GM21515 (cell line): ENCODE measurements around the gene S1PR4.
A peak's percentile ranks its signal among the peaks of the same experiment; 100 is the strongest.
"Not testable (repeated sequence)": the region's sequence is repeated elsewhere in the genome, so short reads cannot be mapped to it uniquely, and the experiment has no call there.

ENCODE experiments used
- ATAC-seq: cut with Tn5 transposase; IDR thresholded peaks from one replicate; pipeline ENCODE4 v1.9.1; 2021; ENCODE audit not compliant: unreplicated experiment

S1PR4 gene

DNA sequence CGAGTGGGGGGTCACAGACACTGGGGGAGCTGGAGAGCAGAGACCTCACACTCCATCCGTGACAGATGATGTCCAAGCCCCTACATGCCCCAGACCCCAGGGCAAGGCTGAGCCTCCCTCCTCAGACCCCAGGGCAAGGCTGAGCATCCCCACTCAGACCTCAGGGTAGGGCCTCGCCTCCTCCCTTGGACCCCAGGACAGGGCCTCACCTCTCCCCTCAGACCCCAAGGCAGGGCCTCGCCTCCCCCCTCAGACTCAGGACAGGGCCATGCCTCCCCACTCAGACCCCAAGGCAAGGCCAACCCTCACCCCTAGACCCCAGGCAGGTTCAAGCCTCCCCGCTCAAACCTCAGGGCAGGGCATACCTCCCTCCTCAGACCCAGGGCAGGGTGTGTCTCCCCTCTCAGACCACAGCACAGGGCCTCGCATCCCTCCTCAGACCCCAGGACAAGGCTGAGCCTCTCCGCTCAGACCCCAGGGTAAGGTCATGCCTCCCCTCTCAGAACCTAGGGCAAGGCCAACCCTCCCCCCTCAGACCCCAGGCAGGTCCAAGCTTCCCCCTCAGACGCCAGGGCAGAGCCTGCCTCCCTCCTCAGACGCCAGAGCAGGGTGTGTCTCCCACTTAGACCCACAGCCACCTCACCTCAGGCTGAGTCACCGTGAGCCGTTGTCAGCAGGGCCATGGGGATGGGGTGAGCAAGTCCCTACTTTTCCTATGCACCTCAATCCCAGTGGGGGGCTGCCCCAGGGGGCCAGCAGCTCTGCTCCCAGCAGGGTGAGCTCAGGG lies 1.7 kb upstream of the S1PR4 start:
- no peak for ATAC-seq

- no peak for ATAC-seq
These were observed 587 bp downstream of the S1PR4 start for GRCh38 chr19:3178973-3179738.

DNA sequence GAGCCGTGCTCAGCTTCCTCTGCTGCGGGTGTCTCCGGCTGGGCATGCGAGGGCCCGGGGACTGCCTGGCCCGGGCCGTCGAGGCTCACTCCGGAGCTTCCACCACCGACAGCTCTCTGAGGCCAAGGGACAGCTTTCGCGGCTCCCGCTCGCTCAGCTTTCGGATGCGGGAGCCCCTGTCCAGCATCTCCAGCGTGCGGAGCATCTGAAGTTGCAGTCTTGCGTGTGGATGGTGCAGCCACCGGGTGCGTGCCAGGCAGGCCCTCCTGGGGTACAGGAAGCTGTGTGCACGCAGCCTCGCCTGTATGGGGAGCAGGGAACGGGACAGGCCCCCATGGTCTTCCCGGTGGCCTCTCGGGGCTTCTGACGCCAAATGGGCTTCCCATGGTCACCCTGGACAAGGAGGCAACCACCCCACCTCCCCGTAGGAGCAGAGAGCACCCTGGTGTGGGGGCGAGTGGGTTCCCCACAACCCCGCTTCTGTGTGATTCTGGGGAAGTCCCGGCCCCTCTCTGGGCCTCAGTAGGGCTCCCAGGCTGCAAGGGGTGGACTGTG lies 1.2 kb downstream of the S1PR4 start:
- no peak for ATAC-seq

DNA sequence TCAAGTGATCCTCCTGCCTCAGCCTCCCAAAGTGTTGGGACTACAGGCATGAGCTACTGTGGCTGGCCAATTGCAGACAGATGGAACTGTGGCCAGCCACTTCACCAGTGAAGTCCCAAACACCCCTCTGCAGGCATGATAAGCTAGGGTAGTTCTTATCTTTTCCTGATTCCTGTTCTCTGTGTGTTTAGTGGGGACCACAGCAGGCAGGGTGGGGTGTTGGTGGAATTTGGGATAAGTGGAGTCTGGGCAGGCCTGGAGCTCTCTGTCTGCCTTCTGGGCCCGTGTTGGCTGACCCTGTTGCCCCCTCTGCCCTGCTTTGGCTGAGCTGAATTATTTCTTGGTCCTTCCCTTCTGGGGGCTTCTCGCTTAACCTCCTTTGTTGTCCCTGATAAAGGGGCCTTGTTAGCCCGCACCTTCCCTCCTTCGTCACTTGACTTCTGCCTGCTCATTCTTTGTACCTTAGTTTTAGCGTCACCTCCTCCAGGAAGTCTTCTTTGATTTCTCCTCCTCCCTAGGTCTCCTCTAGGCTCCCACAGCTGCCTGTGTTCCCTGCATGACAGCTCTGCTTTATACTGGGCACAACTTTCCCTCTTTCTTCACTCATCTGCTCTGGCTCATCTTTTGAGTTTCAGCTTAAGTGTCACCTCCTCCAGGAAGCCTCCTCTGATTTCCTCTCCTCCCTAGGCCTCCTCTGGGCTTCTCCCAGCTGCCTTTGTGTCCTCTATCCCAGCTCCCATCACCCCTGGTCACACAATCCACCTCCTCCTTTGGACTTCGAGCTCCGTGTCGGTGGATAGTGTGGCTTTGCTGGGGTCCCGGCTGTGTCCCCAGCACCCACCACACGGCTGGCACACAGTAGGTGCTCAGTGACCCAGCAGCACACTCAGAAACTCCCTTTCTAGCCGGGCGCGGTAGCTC lies 5.4 kb downstream of the S1PR4 start:
- no peak for ATAC-seq

DNA sequence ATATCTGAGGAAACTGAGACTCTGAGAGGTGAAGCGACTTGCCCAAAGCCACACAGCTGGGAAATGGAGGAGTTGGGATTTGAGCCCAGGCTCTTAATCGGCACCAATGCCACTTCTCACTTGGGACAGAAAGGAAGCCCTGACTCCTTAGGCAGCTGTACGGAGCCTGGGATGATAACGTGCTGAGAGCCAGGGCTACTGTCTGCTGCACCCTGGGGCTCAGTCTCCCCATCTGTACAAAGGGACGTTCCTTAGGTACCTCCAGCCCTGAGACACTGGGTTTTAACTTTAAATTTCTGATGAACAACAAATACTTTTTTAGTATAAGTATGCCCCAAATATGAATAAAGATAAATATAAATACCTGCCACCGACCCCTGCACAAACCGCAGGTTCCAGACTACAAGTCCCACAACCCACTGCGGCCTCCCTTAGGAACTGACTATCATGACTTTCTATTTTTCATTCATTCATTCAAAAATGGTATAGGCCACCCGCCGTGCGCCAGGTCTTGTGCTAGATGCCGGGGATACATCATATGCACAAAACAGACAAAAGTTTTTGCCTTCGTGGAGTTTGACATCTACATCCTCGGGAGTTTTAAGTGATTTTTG lies 6.4 kb downstream of the S1PR4 start:
- peak; percentile 16 for ATAC-seq

DNA sequence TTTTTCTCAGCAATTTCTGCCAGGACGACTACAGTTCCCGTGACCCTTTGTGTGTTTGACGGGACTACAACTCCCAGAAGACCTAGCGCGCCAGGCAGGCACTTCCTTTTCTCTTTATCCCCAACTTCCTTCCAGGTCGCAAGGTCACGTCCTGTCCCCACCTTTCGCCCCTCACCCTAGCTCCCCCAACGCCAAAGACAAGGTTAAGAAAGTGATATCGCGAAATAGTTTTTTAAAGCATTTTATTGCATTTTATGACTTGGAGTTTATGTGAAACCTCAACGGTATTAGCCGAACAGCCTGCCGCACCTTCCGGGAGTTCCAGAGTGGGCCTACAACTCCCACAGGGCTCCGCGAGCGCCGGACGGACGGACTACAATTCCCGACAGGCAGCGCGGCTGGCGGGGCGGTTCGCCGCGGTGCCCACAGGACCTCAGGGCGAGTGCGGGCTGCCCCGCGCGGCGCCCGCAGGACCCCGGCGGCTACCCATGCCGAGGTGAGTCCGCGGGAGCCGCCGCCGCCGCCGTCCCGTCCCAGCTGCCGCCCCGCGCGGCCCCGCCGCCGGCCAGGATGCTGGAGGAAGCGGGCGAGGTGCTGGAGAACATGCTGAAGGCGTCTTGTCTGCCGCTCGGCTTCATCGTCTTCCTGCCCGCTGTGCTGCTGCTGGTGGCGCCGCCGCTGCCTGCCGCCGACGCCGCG lies 7.0 kb downstream of the S1PR4 start, which contains the start of gene NCLN:
Gene NCLN (plus strand): TSS at position 470 of the 699 bp plus-strand sequence. CDS start 101 bp downstream, at position 571.
- peak; percentile 65 for ATAC-seq

GRCh38 chr19:3186160-3186688 lies 7.7 kb downstream of the S1PR4 start:
- peak; percentile 6 for ATAC-seq

GRCh38 chr19:3186891-3187661 lies 8.5 kb downstream of the S1PR4 start:
- no peak for ATAC-seq

DNA sequence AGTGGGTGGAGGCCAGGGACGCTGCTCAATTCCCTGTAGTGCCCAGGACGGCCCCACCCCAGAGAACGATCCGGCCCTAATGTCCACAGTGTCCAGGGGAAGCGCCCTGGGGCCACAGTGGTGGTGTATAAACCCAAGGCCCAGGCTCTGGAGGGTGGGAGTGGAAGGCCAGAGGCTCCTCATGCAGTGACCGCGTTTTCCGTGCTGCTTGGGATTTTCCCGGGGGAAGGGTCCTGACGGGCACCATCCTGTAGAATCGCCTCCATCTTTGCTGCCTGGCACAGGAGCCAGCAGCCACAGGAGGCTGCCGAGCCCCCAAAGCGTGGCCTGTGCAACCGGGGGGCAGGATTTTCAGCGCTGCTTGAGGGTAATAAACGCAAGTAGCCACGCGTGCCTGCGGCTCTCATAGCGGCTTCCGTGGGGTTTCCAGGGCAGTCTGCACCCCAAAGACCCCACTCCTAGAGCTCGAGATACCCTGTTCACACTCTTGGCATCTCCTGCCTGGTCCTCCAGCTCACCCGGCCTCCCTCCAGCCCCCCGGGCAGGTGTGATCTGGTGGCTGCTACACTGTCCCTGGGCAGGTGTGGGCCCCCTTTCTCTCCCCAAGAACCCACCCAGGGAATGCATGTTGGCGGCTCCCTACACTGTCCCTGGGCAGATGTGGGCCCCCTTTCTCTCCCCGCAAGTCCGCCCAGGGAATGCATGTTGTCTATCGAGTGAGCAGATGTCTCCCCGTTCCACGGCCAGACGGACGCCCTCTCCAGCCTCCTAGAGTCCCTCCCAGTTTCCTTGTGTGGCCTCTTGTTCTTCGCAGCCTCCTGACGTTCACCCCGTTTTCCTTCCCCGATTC lies 9.3 kb downstream of the S1PR4 start:
- ATAC-seq = no peak

GRCh38 chr19:3188627-3189596 lies 10.3 kb downstream of the S1PR4 start:
- ATAC-seq = no peak

- no peak for ATAC-seq
These were observed 11.3 kb downstream of the S1PR4 start for GRCh38 chr19:3189702-3190469.

DNA sequence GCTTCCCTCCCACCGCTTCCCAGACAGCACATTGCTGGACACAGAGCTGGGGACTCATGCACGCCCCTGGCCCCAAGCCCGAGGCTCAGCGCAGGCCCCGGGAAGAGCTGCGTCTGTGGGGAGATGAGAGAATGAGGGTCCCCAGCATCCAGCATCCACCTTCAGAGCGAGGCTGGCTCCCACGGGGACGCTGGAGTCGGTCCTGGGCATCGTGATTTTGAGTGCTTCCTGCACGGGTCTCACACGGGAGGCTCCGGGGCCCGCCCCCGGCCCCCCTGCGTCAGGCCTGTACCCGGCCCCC lies 11.9 kb downstream of the S1PR4 start:
- no peak for ATAC-seq

DNA sequence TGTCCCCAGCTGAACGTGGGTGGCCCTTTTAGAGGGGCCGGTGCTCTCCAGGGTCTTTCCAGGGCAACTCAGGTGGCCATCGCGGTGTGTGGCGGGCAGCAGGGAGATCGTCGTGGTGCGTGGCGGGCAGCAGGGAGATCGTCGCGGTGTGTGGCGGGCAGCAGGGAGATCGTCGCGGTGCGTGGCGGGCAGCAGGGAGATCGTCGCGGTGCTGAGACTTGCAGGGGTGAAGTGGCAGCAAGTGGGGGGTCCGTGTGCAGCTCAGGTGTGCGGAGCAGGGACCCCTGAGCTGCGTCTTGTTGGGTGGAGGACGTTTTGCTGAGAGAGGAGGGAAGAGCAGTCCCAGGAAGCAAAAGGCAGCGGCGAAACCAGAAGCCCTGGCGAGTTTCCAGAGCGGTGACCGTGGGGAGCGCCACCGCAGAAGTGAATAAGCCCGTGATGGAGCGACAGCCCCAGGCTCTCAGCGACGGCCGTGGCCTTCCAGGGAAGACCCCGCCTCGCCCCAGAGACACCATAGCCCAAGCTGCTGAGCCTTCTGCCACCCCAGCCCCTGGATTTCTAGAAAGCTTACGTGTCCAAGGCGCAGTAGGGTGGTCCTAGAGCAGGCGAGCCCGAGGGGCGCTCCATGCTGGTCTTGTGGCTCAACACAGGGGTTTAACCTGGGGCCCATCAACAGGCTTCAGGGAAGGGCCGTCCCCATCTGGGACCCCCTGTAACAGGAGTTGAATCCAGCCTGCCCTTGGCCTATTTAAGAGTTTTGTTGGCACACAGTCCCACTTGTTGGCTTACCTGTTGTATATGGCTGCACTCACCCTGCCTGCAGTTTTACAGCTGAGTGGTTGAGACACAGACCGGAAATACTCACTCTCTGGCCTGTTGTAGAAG lies 12.6 kb downstream of the S1PR4 start:
- ATAC-seq = no peak

- ATAC-seq = not testable (repeated sequence)
These were observed 13.2 kb downstream of the S1PR4 start for GRCh38 chr19:3191806-3192104.

GRCh38 chr19:3192228-3192635 lies 13.7 kb downstream of the S1PR4 start:
- no peak for ATAC-seq
